Measurements from ENCODE around the gene TENM4. TPM values are rescaled to one million over a fixed set of nuclear protein-coding genes. Genes with fewer than 3 reads are reported as not detected.

TENM4 gene
- total and polyA plus RNA-seq, 10 of the 15 experiments (the other 5 are each of a cell fraction or from before 2014, with no cell fraction given) = 0.03 to 0.12 (median 0.06) TPM; not detected in 7

DNA sequence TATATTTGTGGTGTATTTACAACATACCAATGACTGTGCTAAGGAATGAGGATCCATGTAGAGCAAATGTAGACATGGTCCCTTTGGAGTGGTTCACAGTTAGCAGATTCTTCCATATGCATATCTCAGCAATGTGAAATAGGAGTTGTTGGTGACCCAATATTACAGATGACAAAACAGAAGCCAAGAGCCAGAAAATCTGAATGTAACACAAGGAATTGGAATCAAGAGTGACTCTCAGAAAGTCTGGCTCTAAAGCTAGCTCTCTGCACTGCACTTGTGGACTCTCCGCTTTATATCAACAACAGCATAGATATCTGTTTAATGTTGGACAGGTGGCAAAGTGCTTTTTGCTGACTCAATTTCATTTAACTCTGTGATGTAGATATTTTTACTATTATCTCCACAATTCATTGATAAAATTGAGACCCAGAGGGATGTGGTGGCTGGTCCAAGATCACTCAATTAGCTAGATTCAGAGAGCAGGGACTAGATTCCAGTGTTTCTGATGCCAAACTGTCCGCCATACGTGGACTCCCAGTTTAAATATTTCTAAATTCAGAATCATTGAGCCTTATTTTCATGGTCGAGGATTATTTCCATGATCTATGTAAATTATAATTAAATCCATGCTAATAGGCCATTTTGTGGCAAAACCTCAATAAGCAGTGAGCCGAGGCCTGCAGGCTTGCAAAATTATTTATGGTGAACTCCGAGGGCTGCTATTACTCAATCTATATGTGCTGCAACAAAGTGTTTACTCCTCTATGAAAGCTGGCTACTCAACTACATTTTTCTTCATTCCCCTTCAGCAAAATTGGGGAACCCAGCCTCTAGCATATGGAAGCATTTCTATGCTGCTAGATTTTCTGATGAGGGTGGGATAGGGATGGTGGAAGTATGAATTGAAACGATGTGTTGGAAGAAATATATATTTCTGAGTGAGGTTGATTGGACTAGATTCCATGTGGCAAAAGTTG lies 21.1 kb upstream of the TENM4 start (continued):
- TF ChIP-seq, protein P1, sequence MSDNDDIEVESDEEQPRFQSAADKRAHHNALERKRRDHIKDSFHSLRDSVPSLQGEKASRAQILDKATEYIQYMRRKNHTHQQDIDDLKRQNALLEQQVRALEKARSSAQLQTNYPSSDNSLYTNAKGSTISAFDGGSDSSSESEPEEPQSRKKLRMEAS (IDR thresholded peaks at IDR 0.05; ENCODE audit: low read depth, low read length) = no peak
- no peak for TF ChIP-seq RELA (IDR thresholded peaks at IDR 0.05; ENCODE audit: borderline replicate concordance, partially characterized antibody)
- no peak for TF ChIP-seq IKZF1 (conservative IDR thresholded peaks at IDR 0.05)
- TF ChIP-seq YBX1 (IDR thresholded peaks at IDR 0.05) = no peak
- no peak for TF ChIP-seq SMC3 (IDR thresholded peaks at IDR 0.05; ENCODE audit: borderline replicate concordance, low read length)

DNA sequence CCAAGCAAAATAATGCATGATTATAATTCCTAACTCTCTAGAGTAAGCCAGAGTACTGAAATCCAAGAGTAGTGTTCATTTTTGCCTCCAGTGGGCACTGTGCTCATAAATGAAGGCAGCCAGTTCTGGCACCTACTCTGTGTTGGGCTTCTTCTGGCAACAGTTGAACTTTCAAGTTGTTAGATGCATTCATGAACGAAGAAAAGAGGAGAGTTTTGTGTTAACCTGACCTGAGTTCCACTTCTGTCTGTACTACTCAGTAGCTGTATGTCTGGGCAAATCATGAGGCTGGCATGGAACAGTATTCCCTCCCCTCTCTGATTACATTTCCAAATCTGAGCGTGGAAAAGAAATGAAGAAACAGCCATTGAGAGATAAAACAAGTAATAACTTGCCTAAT lies 20.3 kb upstream of the TENM4 start:
- WGBS (ENCODE audit: insufficient coverage, insufficient replicate concordance, low lambda C conversion rate, missing lambda C conversion rate) = 34% methylated on average over 2 of the region's 2 CpGs
- Histone ChIP-seq H3K36me3 (ENCODE audit: control insufficient read depth in 2 of 2, insufficient read depth in 2 of 2, low read length in 1 of 2) (no peaks in the 10 kb centered on the region), H2AFZ (ENCODE audit: control insufficient read depth, low read depth, low read length) (no peak overlapping the region), H3K4me2 (ENCODE audit: control insufficient read depth, insufficient read depth) (no peak overlapping the region), H3K4me3 (no peak overlapping the region), H3K27me3 (replicated peaks in 1 of 2; ENCODE audit: control insufficient read depth in 2 of 2, insufficient read depth in 2 of 2, low read length in 1 of 2) (no peaks in the 10 kb centered on the region; a peak in 2 of 4 replicates), H4K20me1 (ENCODE audit: control insufficient read depth, insufficient read depth) (no peaks in the 10 kb centered on the region), H3K9ac (ENCODE audit: control insufficient read depth, insufficient read depth, low read length) (no peak overlapping the region), H3K9me3 (replicated peaks; ENCODE audit: control insufficient read depth, insufficient read depth, low read length) (no peaks in the 10 kb centered on the region), H3K79me2 (ENCODE audit: control insufficient read depth, insufficient read depth, low read length) (no peaks in the 10 kb centered on the region), H3K27ac (ENCODE audit: control insufficient read depth, insufficient read depth) (no peak overlapping the region), H3K4me1 (ENCODE audit: control insufficient read depth, insufficient read depth, low read length) (no peaks in the 10 kb centered on the region)
- ChIA-PET CTCF (interaction anchor here (0.8 to 11.3 kb wide), 4 partner anchors 30 to 92 kb away, joined by 3 to 124 read pairs (median 5); no protein-coding TSS in a partner anchor), RAD21 (ENCODE audit: unreplicated experiment) (interaction anchor here (1.2 to 4.5 kb wide), 2 partner anchors 31 to 32 kb away, joined by 3 to 21 read pairs; no protein-coding TSS in a partner anchor), POLR2A (no interaction called here), SMC1A (ENCODE audit: uncharacterized antibody, unreplicated experiment) (interaction anchor here (1.0 to 1.9 kb wide), 4 partner anchors 21 to 60 kb away, joined by 3 to 5 read pairs (median 4); no protein-coding TSS in a partner anchor)
- no TSS peak for BruUV-seq (replicated peaks)
- DNase-seq (ENCODE audit: low read depth, low spot score) (no peak), FAIRE-seq (peak; percentile 83), ATAC-seq (peak; percentile 91)
- in situ Hi-C loops (cut with MboI) = no loop called here
- intact Hi-C loops (cut with micrococcal nuclease; ENCODE audit: unreplicated experiment) = loop anchor here (1.0 kb wide), 1 partner anchor 32 kb away; no protein-coding TSS in a partner anchor
- TF ChIP-seq YY1 (IDR thresholded peaks at IDR 0.05; ENCODE audit: low read depth, low read length) = no peak
- TF ChIP-seq SRF (IDR thresholded peaks at IDR 0.05; ENCODE audit: low read depth in 2 of 2, low read length in 2 of 2) = no peak
- TF ChIP-seq, protein P2, sequence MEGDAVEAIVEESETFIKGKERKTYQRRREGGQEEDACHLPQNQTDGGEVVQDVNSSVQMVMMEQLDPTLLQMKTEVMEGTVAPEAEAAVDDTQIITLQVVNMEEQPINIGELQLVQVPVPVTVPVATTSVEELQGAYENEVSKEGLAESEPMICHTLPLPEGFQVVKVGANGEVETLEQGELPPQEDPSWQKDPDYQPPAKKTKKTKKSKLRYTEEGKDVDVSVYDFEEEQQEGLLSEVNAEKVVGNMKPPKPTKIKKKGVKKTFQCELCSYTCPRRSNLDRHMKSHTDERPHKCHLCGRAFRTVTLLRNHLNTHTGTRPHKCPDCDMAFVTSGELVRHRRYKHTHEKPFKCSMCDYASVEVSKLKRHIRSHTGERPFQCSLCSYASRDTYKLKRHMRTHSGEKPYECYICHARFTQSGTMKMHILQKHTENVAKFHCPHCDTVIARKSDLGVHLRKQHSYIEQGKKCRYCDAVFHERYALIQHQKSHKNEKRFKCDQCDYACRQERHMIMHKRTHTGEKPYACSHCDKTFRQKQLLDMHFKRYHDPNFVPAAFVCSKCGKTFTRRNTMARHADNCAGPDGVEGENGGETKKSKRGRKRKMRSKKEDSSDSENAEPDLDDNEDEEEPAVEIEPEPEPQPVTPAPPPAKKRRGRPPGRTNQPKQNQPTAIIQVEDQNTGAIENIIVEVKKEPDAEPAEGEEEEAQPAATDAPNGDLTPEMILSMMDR (IDR thresholded peaks at IDR 0.05 in 2 of 3, conservative IDR thresholded peaks at IDR 0.05 in 1 of 3; ENCODE audit: control insufficient read depth in 2 of 3, extremely low read depth in 1 of 3, insufficient read depth in 1 of 3, low read depth in 3 of 3, low read length in 3 of 3) = peak; percentile 47 to 58 (median 56)
- no peak for TF ChIP-seq ZNF24 (IDR thresholded peaks at IDR 0.05)
- TF ChIP-seq ESRRA (IDR thresholded peaks at IDR 0.05; ENCODE audit: low read length) = no peak
- no peak for TF ChIP-seq LARP7 (IDR thresholded peaks at IDR 0.05)
- TF ChIP-seq RAD21 (IDR thresholded peaks at IDR 0.05; ENCODE audit: insufficient read depth, low read depth, low read length) = peak; percentile 63
- no peak for TF ChIP-seq IKZF2 (IDR thresholded peaks at IDR 0.05)
- TF ChIP-seq, protein P3, sequence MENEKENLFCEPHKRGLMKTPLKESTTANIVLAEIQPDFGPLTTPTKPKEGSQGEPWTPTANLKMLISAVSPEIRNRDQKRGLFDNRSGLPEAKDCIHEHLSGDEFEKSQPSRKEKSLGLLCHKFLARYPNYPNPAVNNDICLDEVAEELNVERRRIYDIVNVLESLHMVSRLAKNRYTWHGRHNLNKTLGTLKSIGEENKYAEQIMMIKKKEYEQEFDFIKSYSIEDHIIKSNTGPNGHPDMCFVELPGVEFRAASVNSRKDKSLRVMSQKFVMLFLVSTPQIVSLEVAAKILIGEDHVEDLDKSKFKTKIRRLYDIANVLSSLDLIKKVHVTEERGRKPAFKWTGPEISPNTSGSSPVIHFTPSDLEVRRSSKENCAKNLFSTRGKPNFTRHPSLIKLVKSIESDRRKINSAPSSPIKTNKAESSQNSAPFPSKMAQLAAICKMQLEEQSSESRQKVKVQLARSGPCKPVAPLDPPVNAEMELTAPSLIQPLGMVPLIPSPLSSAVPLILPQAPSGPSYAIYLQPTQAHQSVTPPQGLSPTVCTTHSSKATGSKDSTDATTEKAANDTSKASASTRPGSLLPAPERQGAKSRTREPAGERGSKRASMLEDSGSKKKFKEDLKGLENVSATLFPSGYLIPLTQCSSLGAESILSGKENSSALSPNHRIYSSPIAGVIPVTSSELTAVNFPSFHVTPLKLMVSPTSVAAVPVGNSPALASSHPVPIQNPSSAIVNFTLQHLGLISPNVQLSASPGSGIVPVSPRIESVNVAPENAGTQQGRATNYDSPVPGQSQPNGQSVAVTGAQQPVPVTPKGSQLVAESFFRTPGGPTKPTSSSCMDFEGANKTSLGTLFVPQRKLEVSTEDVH (IDR thresholded peaks at IDR 0.05; ENCODE audit: low read depth, partially characterized antibody) = no peak
- no peak for TF ChIP-seq NR2C2 (IDR thresholded peaks at IDR 0.05; ENCODE audit: borderline replicate concordance, control insufficient read depth, insufficient read length, low read depth)
- no peak for TF ChIP-seq MEF2B (IDR thresholded peaks at IDR 0.05; ENCODE audit: partially characterized antibody, poor library complexity, severe bottlenecking)
